Activated naive CD4-positive, alpha-beta T cell treated with Interleukin-2 at 50 U/mL for 16 hours (primary cell): ENCODE results near the gene GPR3.

Experiments used
- DNase-seq: peaks from one replicate; pipeline ENCODE4 v3.0.0-alpha.2; 2020

Gene GPR3, protein sequence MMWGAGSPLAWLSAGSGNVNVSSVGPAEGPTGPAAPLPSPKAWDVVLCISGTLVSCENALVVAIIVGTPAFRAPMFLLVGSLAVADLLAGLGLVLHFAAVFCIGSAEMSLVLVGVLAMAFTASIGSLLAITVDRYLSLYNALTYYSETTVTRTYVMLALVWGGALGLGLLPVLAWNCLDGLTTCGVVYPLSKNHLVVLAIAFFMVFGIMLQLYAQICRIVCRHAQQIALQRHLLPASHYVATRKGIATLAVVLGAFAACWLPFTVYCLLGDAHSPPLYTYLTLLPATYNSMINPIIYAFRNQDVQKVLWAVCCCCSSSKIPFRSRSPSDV

DNA sequence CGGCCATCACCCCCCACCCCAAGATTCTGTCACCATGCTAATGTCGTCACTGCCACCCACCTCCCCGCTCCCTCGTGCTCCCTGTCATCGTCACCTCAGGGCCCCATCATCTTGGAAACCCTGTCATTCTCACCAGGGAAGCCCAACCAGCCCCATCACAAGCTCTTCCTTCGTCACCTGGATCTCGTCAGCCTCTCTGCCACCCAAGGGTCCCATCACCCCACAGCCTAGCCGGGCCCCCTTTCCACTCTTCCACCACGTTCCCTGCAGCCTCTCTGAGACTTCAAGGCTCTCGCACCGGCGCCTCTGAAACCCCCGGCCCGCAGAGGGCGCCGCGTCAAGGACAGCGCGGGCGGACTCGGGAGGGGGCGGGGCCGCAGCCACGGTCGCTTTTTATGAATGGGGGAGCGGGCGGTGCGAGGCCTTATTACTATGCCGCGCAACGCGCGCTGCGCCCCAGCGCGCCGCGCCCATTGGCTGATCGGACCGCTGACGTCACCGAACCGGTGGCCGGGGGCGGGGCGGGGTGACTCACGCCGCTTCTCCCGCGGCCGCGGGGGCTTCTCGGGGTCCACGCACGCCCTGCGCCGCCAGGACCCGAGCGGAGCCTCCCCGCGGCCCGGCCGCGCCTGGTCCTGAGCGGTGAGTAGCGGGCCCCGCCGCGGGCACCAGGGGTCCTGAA, at the start of gene GPR3:
TSS of gene GPR3 (plus strand) at position 527 of the 682 bp plus-strand sequence. CDS start 1,177 bp downstream, outside the sequence.
- DNase-seq: peak; percentile 93

DNA sequence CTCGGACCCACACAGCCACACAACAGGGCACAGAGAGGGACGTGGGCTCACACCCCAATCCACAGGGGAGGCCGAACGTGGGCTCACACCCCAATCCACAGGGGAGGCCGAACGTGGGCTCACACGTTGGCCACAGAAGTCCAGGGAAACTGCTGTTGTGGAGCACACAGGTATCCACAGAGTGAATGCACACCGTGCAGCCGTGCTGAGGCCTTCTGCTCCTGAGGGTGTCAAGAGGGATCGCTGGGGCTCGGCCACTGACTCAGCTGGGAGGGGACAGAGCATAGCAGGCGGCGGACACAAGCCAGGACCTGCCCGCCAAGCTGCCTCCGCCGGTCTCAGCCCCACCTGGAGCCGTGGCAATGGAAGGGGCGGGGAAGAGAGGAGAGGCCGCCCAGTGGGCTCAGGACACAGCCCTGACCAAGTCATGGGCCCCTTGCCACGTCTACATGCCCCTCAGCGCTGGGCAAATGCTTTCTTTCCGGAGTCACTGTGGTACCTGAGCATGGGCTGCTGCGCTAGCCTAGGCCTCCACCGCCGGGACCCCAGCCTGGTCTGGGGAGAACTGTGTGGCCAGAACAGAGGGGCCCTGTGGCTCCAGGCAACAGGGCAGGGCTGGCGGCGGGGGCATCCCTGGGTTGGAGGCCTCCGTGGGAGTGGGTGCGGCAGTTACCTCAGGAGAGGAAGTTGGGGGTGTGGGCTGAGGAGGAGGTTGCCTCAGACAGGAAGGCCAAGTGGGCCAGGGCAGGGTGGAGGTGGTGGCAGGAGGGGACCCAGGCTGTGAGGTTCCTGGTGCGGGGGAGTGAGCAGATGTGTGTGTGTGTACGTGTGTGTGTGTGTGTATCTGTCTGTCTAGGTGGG, 49.4 kb upstream of the GPR3 start:
- DNase-seq: peak; percentile 77

DNA sequence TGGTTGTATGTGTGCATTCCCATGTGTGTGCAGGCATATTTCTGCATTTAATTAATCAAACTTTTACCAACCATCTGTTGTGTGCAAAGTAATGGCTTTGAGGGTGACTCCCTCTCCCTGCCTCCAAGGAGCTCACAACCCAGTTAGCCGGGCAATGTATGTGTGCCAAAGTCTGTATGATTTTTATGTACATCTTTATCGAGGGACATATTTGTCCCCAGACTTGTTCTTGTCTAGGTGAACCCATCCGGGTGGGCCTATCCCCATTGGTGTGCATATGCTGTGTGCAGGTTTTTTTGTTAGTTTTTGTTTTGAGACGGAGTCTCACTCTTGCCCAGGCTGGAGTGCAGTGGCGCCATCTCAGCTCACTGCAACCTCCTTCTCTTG, 48.8 kb upstream of the GPR3 start:
- no peak for DNase-seq

DNA sequence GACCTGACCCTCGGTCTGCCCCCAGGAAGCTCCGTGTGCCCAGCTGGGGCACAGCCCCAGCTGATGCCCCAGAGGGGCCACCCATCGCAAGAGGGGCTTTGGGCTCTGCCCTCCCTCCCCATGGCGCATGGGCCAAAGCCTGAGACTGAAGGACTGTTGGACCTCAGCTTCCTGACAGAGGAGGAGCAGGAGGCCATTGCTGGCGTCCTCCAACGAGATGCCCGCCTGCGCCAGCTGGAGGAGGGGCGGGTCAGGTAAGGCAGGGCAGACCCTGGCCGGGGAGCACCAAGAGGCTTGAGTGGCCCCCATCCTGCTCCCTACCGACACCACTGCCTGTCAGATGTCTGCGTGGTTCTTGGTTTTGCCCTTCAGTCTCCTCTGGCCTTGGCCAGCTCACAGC, 47.1 kb upstream of the GPR3 start:
- no peak for DNase-seq

DNA sequence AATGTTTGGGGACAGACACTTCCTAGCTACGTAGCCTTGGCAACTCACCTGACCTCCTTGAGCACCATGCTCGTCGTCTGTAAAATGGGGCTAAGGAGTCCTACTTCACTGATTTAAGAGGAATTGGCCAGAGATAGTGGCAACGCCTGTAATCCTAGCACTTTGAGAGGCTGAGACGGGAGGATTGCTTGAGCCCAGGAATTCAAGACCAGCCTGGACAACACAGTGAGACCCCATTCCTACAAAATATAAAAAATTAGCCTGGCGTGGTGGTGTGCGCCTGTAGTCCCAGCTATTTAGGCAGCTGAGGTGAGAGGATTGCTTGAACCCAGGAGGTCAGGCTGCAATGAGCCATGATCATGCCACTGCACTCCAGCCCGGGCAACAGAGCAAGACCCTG, 46.1 kb upstream of the GPR3 start:
- no peak for DNase-seq

DNA sequence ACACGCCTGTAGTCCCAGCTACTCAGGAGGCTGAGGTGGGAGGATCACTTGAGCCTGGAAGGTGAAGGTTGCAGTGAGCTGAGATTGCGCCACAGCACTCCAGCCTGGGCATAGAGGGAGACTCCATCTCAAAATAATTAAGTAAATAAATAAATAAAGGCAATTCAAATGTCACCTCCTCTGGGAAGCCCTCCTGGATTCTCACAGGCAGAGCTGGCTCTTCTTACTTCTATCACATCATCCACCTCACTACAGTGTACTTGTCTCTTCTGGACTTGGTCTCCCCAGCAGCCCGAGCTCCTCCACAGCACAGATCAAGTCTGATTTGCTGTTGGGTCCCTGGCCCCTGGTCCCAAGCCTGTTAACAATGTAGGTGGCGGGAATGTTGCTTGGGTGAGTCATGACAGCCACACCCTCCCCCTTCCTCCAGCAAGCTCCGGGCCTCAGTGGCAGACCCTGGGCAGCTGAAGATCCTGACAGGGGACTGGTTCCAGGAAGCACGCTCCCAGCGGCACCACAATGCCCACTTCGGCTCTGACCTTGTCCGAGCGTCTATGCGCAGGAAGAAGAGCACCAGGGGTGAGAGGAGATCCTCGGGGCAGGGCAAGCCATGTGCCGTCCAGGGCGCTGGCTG, 45.3 kb upstream of the GPR3 start:
- no peak for DNase-seq

DNA sequence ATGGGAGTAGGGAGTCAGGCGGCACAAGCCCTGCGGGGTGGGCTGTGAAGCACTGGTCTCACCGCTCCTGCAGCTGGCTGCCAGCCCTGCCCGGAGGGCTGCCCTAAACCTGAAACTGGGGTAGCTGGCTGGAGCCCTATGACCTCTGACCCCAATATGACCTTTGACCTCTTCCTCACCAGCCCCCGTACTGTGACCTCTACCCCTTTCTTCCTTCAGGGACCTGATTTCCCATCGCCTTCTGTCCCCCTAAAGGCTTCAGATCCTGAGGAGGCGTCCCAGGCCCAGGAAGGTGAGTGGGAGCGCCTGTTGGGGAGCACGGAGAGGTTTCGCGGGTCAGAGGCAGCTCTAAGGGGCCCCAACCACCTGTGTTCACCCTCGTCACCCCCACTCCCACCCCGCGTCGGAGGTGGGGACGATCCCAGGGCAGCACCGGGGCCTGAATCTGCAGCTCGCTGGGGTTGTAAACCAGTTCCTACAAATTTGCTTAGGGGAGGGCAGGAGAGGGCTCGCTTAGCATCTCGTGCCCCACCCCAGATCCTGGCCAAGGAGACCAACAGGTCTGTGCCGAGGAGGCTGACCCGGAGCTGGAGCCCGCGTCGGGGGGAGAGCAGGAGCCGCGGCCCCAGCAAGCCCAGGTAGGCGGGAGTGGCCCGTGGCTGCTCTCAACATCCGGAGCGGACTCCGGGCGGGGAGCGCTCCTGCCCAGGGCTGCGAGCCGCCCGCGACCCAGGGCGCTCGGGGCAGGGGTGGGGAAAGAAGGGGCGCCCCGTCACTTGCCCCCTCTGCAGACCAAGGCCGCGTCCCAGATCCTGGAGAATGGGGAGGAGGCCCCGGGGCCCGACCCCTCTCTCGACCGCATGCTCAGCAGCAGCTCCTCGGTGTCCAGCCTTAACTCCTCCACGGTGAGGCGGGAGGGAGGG, 43.3 kb upstream of the GPR3 start:
- no peak for DNase-seq

DNA sequence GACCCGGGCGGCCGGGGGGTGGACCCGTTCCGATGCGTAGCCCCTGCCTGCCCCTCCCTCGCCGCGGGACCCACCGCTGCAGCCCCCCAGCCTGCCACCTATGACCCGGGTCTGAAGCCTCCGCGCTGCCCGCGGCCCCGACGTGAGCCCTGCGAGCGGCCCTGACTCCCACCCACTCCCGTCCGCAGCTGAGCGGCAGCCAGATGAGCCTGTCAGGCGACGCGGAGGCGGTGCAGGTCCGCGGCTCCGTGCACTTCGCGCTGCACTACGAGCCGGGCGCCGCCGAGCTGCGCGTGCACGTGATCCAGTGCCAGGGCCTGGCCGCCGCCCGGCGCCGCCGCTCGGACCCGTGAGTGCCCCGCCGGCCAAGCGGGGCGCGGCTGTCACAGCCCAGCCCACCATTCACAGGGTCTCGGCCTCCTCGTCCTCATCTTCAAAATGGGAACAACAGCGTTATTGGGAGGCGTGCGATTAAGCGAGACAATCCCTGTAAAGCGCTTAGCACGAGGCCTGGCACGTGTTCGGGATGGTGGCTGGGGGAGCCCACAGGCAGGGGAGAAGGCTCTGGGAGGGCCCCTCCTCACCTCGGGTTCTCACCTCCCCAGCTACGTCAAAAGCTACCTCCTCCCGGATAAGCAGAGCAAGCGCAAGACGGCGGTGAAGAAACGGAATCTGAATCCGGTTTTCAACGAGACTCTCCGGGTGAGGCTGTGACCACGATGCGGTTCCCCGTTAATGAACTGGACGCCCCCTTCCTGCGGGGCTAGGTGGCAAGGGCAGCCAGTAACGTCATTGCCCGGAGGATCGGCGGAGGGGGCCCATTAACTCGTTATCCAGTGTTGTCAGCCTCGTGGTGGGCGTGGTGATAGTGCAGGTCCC, 42.4 kb upstream of the GPR3 start:
- no peak for DNase-seq

DNA sequence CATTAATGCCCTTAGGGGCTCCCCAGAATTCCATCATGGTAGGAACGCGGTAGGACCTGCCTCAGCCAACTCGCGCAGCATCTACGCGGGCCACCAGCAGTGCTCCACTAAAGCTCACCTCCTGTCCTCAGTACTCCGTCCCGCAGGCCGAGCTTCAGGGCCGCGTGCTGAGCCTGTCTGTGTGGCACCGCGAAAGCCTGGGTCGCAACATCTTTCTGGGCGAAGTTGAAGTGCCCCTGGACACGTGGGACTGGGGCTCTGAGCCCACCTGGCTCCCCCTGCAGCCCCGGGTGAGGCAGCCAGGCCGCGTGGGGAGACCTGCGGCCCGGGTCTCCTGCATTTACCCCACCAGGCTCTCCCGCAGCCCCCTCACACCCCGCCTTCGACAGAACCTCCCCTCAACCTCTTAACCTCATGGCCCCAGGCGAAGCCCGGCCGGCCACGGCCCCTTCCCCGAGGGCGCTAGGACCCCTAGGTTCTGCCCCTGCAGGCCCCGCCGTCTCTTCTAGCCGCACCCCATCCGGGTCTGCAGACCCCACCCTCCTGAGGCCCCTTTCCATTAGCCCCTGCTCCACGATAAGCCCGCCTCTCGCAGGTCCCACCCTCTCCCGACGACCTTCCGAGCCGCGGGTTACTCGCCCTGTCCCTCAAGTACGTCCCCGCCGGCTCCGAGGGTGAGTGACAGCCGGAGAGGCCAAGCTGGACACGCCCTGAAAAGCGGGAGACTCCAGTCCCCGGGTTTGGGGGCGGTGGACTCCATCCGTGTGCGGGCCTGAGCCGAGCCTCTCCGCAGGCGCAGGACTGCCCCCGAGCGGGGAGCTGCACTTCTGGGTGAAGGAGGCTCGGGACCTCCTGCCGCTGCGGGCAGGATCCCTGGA, 41.5 kb upstream of the GPR3 start:
- DNase-seq: no peak

DNA sequence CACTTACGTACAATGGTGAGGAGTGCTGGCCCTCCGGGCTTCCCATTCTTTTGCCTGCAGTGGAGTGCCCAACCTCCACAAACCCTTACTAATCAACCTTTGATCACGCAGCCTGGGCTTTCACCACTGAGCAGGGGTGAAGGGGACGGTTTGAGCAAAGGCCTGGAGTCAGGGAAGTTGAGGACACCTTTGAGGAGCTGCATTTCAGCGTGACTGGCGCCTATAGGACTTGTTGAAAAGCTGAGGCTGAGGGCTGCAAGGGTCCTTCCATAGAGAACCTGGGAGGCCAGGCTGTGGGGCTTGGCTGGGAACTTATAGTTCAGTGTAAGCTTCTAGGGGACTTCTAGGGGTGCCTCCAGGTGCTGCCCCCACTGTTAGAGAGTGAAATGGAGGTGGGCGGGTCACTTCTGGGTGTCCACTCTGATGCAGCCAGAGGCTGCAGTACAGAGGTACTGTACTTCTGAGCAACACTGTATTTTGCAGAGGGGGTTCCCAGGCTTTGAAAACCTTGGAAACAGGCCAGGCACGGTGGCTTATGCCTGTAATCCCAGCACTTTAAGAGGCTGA, 40.8 kb upstream of the GPR3 start:
- DNase-seq: no peak

DNA sequence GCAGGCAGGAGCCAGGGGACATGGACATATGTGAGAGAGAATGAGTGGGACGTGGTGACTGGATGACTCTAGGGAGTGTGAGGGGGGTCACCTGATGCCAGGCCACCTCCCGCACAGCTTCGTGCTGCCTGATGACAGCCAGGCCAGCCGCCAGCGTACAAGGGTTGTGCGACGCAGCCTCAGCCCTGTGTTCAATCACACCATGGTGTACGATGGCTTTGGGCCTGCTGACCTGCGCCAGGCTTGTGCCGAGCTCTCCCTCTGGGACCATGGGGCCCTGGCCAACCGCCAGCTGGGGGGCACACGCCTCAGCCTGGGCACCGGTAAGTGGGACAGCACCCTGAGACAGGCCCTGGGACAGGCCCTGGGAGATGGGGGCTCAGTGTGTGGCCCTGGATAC, 39.3 kb upstream of the GPR3 start:
- no peak for DNase-seq

DNA sequence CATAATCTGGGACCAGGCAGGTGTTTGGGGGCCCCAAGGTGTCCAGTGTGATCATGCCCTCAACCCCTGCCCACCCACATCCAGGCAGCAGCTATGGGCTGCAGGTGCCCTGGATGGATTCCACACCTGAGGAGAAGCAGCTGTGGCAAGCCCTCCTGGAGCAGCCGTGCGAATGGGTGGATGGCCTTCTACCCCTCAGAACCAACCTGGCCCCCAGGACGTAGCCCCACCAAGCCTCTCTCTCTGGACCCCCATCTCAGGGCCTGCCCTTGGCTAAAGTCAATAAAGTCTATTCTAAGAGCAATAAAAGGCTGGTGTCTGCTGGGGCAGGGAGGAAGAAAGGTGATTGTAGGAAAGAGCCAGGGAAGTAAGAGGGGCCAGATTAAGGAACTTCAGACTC, 38.8 kb upstream of the GPR3 start:
- DNase-seq: no peak

DNA sequence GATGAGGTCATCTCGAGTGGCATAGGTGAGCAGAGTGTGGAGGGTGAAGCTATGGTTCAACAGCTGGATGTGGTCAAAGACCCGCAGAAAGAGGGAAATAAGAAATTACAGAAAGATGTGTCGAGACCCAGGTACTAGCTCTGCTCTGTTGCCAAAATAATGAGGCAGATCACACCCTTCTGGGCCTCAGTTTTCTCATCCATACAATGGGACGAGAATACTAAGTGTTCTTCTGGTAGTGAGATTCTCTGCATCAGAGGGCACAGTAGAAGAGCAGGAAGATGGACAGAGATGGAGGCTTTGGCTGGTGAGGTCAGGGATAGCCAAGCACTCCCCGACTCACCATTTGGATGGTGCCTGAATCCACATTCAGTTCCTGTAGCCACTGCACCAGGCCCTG, 36.7 kb upstream of the GPR3 start:
- no peak for DNase-seq

DNA sequence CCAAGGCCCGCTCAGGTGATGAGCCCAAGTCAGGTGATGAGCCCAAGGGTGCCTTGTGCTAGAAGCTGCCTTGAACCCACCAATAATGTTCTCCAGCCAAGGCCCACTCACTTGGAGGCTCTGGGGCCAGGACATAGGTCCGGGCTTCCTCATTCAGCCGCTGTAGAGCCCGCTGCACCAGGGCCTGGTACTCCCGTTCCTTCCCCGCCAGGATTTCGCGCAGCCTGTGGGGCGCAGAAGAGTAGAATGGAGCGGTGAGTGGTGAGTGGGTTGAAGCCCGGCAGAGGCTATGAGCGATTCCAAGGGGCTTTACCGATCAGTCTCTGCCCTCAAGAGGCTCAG, 36.2 kb upstream of the GPR3 start:
- DNase-seq: no peak

DNA sequence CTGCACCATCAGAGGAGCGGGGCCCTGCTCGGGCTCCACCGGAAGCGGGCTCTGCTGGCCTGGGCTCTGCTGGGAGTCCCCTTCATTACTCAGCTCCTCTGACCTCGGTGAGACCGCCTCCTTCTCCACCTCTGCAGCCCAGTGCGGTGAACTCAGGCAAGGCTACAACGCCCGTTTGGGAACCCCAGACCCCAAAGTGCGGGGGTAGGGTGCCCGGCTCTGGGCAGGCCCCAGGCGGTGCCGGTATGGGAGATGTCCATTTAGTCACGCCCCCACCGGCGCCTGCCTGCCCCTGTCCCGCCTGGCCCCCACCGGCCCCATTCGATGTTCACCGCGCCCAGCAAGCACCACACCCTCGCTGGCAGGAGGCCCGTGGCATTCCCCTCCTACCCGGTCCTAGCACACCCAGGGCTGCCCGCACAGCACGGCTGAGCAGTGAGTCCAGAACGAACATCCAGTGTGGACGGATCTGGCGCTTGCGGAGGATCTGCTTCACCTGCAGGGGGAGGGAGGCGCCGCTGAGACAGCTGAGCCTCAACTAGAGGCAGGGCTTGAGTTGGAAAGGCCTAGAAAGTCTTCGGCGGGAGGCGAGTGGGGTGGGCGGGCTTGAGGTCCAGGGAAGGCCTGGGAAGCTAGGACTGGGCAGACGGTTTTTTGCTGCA, 35.7 kb upstream of the GPR3 start:
- peak; percentile 51 for DNase-seq

DNA sequence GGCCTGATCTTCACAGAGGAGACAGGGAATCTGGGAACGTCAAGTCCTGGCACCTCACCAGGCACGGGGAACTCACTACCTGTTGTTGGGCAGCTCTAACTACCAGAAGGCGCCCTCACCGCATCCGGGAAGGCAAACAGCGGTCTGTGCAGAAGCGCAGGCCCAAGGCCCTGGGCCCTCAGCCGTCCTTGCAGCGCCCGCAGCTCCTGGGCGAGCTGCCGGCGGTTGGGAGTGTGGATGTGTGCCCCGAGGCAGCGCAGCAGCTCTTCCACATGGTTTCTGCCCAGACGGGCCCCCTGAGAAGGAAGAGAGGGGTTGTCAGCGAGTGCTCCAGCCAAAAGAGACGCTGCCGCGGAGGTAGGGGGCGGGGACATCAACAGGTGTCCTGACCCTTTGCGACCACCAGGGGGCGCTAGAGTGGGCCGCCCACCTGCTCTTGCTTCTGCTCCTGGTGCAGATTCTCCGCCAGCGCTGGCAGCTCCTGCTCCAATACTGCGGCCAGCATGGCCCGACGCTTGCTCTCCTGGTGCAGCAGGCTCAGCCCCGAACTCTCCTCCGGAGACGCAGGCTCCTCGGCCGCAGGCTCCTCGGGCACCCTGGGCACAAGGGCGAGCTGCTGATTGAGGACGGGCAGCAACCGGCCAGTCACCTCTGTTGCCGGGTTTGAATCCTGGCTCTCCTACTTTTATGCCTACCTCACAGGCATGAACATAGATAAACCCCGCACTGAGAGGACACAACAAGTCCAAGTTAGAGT, 35.0 kb upstream of the GPR3 start:
- peak; percentile 85 for DNase-seq

DNA sequence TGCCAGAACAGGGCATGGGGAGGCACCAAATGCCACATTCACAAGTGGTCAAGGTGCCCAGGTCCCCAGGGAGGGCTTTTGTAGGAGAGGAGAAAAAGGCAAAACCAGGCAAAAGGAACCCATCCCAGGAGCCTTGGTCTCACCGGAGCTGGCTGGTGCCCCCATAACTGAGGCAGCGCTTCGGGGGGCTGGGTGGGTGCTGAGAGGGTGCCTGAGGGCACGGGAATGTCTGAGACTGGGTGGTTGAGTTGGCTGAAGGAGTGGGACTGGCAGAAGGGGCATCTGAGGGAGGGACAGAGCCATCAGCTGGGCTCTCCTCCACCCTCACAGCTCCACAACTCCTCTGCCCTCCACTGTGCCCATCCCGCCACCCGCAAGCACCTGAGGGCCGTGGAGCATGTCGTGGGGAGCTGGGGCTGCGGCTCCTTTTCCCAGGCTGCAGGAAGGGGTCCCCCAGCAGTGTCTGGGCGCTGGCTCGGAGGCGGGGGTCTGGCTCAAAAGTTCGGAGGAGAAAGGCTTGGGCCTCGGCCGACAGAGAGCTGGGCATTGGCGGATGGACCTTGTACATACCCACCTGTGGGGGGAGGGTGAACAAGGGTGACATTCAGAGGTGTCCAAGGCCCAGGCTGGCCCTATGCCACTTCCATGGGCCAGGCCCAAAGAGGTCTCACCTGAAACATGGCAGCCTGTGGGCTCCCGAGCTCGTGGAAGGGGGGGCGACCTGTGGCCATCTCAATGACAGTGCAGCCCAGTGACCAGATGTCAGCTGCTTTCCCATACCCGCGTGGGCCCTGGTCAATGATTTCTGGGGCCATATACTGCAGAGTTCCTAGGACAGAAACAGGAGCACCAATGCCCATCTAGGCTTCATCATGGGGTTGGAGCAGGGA, 34.1 kb upstream of the GPR3 start:
- no peak for DNase-seq
